CD4-positive, alpha-beta T cell treated with Interleukin-10 for 1 hour (primary cell): ENCODE measurements around the gene GLB1L.
"Not testable (repeated sequence)": the region's sequence is repeated elsewhere in the genome, so short reads cannot be mapped to it uniquely, and the experiment has no call there.

ENCODE experiments used
- DNase-seq: peaks from one replicate; pipeline ENCODE4 v3.0.0-alpha.2; 2020

GLB1L gene

DNA sequence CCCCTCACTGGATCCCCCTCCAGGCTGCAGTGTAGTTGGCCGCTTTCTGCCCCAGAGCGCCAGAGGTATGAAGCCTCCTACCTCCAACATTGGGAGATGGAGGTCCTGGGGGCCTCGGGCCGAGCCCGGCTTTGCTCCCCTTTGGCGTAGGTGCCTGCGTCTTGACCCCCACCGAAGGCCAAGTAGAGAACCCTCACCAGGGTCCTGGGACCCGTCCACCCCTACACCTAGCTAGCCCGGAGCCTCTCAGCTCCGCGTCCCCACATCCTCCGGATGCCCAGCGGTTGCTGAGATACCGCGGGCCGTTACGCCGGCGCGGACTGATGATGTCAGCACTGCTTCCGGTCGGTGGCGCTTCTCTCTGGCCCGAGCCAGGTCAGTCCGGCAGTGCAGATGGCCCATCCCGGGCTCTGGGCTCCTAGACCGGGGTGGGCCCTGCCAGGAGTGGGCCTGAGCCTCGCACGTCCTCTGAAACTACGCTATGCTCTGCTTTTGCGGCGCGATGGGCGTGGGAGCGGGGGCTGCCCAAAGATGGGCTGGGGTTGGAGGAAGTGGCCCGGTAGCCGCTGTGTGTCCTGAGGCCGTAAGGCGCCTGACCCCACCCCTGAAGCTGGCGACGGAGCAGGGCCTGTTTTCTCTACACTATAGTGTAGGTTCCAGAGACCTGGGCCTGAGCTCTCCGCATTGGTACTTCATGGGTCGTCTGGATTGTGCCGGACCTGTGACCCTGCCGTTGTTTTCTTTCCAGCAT is at the start of gene GLB1L, which contains the start of gene STK16:
GLB1L (minus strand) TSS at position 297 of the 751 bp plus-strand sequence. CDS start 1,871 bp downstream, outside the sequence.
STK16 (plus strand) TSS at position 332 of the 751 bp plus-strand sequence. CDS start 521 bp downstream, outside the sequence.
- peak; percentile 88 for DNase-seq

GRCh38 chr2:219294356-219295351 is 49.4 kb upstream of the GLB1L start:
- peak; percentile 93 for DNase-seq

- no peak for DNase-seq
Measured at GRCh38 chr2:219293736-219294231, 48.5 kb upstream of the GLB1L start.

GRCh38 chr2:219292616-219293015 is 47.4 kb upstream of the GLB1L start:
- DNase-seq, result no peak

DNA sequence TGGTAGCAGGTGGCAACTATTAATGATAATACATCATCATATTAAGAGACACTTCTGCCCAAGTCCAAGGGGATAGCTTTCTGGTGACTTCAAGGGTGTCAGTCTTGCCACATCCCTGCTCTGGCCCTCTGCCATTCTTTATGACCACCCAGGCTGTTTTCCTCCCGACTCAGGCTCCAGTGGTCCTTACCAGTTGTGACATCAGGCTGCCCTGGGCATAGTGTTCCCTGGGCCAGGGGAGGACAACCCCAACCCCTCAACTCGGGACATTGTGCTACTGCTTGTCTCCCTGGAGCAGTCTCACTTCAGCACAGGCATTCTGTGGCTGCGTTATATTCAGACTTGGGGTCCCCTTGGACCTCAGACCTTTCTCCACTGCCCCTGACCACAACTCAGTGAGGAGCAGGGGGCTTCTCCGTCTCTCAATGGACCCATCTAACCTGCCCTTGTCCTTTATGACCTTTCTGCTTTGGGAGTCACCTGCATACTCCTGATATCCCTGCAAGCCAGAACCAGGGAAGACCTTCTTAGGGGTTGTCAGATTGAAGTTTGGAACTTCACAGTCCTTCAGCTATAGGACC is 46.8 kb upstream of the GLB1L start:
- no peak for DNase-seq

GRCh38 chr2:219291394-219291793 is 46.1 kb upstream of the GLB1L start:
- DNase-seq, result no peak

GRCh38 chr2:219290381-219291171 is 45.3 kb upstream of the GLB1L start:
- DNase-seq, result no peak

DNA sequence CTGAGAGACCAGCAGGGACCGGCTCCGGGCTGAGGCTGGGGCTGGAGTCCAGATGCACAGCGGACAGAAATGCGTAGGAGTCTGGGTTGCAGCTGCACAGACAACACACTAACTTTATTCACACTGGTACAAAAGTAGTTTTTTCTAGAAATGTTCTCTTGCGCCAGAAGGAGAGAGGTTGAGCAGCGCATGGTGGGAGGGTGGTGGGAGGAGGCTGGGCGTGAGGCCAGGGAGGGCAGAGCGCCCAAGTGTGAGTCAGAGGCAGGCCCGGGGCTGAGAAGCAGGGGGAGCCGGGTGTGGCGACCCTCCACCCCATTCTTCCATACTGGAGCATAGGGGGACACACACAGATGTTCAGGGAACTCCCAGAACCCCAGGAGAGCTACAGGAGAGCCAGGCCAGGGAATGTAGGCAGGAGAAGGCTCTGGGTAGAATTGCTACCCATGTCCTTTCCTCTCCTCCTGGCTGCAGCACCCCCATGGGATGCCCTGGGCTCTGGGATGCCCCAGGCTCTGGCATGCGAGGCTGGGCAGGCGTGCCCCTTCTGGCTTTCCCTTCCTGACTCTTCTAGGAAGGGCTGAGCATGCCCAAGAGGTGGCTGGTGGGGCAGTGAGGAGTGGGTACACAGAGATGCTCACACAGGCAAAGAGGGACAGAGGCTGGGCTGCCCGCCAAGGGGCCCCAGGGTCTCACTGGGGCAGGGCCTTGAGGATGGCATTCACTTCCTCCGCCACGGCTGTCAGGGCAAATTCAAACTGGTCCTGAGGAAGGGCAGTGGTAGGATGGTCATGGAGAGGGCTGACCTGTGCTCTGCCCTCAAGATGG is 44.5 kb upstream of the GLB1L start:
- DNase-seq, result no peak

DNA sequence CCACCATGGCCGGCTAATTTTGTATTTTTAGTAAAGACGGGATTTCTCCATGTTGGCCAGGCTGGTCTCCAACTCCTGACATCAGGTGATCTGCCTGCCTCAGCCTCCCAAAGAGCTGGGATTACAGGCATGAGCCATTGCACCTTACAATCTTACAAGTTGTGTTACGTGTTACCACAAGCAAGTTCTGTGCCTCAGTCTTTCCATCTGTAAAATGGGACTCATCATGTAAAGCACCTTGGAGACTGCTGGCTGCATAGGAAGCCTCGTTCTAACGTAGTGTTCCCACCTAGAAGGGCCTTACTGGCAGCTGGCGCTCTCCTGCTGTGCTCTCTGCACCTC is 43.9 kb upstream of the GLB1L start:
- DNase-seq, result no peak

DNA sequence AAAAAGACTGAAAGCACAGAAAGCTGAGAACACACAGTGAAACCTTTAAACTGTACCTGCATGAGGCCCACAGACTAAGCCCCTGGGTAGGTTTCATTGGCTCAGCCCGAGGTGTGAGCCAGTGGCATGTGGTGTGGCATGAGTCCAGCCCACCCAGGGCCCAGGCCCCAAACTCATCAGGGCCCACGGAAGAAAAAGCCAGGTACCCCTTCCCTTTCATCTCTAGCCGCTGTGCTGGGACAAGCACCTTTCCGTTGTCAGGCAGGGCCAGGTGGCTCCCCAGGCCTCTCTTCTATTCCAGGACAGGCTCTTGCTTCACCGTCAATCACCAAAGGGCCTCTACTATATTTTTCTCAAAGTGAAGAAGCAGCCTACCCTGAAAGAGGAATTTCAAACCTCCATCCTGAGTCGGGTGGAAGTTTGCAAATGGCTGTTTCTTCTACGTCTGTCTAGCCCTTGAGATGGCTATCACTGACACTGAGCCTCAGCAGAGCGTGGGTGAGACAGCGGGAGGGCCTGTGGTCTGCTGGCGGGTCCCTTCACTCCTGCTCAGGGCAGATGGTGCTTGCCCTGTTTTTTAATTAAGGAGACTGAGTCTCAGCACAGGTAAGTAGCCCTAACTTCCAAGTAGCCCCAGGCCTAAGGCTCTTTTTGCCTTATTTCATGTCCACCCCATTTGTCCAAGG is 42.5 kb upstream of the GLB1L start:
- DNase-seq, result no peak

- DNase-seq, result not testable (repeated sequence)
Measured at GRCh38 chr2:219287116-219287440, 41.8 kb upstream of the GLB1L start.

DNA sequence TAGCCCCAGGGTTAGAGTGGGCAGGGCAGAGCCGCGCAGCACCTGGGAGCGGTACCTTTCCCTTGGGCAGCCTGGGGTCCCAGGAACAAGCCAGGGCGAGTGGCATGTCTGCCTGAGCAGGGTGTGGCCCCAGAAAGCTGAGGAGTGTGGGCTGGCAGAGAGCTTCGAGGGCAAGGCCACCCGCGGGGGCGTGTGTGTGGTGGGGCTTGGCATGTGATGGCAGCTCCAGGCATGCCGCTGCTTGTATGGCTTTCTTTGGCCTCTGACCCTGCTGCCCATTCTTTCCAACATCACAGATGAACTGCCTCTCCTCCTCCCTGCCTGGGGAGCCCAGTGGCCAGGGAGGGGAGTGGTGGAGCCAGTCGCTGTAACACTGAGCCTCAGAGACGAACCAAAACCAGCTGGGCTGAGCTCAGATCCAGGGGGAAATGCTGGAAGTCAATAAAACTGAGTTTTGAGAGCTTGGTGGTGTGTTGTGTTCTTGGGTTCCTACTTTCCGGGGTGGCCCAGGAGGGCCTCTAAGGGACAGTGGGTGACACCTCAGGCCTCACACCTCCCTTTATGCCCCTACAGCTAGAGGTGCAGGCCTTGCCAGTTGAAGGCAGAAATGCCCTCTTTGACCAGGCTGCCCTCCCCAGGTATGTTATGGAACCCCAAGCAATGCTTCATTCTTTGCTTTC is 41.3 kb upstream of the GLB1L start:
- no peak for DNase-seq

DNA sequence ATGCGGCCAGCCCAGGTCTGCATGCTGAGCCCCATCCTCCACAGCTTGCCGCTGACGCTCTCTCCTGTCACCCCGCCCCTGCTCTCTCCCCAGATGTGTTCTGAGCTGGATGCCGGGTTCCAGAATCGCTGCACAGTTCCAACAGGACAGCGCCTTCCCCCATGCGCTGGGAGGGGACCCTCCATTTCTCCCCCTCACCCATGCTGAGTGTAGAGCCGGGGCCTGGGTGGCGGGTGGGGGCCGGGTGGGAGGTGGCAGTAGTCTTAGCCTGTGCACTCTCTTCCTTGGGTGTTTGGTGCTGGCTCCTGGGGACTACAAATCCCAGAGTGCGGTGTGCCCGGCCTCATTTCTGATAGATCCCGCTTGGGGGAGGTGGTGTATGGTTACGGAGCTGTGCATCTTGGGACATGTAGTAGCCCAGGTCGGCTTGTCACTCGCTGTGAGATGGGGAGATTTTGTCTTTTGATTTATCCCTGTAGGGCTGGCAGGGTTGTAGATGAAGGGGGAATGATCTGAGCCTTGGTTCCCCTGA is 40.7 kb upstream of the GLB1L start:
- DNase-seq, result no peak

GRCh38 chr2:219285373-219285735 is 40.1 kb upstream of the GLB1L start:
- DNase-seq, result no peak

- no peak for DNase-seq
Measured at GRCh38 chr2:219284501-219285372, 39.5 kb upstream of the GLB1L start.

DNA sequence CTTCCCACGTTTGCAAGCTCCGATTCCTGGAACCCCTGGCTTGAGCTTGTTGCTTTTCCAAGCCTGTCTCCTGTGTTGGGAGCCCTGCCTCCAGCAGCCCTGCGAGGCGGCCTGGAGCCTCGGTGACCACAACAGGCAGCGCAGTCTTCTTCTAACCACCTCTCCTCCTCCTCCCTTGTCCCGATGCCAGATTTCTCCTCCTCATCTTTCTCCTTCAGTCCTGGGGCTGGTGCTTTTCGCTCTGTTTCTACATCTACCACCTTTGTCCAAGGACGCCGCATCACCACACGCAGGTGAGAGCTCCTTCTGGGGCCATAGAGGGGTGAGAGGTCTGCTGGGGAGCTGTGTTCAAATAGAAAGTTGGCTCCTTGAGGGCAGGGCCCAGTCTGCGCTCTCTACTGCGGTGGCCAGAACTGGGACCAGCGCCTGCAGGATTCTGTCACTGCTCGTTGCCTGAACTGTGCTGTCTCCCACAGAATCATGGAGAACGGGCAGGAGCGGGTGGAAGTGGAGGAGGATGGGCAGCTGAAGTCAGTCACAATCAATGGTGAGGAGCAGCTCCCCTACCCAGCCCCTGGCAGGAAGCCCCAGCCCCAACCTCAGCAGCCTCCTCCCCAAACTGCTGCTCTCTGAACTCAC is 37.8 kb upstream of the GLB1L start:
- no peak for DNase-seq

DNA sequence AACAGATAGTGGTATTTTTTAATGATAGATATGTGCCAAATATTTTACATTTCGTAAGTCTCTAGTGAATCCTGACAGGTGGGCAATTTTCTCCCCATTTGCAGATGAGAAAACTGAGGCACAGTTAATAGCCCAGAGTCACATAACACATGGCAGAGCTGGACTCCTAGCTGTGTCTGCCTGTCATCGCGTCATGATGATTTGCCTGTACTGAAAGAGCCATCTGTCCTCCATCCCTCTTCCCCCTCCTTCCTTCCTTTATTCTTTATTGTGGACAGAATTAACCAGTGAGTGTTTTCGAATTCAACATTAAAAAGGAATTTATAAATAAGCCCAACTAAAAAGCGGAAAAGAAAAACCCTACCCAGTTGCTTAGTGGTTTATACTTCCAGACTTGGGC is 37.1 kb upstream of the GLB1L start:
- no peak for DNase-seq

DNA sequence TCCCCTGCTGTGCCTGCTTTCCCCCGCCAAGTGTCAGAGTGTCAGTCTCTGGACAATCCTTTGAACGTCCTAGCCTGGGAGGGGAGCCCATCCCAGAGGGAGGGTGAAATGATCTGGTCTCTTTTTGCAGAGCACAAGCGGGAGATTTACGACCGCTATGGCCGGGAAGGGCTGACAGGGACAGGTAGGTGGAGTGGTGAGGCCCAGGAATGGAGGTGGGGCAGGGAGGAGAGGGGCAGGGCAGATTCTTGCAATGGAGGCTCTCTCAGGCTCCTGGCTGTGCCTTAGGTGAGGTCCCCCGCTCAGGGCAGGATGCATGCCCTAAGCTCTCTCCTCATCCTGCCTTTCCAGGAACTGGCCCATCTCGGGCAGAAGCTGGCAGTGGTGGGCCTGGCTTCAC is 36.3 kb upstream of the GLB1L start:
- DNase-seq, result no peak

GRCh38 chr2:219280651-219281050 is 35.4 kb upstream of the GLB1L start:
- no peak for DNase-seq
